GM12873 (cell line): ENCODE data around the gene FGD5.

Experiments used
- TF ChIP-seq, protein P1 (sequence below): IDR thresholded peaks from 2 replicates; pipeline ENCODE4 v1.5.1; 2012; ENCODE audit warnings: low read depth, mild to moderate bottlenecking, moderate library complexity, low read length, control low read depth; ENCODE audit not compliant: insufficient read depth; ENCODE audit errors: missing control alignments

FGD5 gene

DNA sequence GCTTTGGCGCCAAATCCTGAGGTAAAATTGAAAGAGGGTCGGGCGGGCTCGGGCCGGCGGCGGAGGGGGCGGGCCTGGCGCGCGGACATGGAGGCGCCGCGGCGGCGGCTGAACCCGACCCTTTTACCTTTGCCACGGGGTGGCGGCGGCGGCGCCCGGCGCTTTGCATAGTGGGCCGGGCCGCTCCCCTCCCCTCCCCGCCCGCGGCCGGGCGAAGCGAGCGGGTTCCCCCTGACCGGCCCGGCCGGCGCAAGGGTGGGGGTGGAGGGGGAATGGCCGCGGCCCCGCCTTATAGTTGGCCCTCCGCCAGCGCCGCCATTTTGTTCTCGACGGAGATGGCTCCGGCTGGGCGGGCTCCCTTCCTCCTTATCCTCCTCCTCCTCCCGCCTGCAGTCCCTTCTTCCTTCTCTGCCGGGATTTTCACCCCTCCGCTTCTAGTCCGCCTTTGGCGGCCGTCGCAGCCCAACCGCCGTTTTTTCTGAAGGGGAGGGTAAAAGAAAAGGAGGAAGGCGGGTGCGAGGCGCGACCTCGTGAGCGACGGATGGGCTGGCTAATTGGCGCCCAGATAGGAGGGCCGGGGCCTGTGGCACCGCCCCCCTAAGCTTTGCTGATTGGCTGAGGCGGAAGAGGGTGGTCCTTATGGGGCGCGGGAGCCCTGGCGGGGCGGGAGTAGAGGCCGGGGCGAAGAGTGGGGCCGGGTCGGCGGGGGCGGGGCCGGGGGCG lies 129.3 kb downstream of the FGD5 start:
- TF ChIP-seq, protein P1, sequence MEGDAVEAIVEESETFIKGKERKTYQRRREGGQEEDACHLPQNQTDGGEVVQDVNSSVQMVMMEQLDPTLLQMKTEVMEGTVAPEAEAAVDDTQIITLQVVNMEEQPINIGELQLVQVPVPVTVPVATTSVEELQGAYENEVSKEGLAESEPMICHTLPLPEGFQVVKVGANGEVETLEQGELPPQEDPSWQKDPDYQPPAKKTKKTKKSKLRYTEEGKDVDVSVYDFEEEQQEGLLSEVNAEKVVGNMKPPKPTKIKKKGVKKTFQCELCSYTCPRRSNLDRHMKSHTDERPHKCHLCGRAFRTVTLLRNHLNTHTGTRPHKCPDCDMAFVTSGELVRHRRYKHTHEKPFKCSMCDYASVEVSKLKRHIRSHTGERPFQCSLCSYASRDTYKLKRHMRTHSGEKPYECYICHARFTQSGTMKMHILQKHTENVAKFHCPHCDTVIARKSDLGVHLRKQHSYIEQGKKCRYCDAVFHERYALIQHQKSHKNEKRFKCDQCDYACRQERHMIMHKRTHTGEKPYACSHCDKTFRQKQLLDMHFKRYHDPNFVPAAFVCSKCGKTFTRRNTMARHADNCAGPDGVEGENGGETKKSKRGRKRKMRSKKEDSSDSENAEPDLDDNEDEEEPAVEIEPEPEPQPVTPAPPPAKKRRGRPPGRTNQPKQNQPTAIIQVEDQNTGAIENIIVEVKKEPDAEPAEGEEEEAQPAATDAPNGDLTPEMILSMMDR, result no peak

DNA sequence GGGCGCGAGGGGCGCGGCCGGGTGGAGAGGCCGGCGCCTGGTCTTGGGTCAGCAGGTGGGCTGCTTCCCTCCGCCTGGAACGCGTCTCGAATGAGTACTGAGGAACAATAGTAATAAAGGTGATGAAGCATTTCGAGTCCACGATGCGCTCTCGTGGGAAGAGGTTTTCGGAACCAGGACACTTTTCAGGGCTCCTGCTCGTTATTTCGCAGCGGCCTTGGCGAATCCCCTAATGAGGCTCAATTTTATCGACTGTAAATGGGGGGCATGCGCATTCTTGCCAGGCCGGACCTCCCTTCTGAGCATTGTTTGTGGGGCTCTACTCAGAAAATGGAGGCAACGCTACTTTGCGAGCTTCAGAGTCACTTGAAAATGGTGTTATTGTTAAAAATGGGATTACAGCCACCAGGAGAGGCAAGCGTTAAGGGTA lies 129.9 kb downstream of the FGD5 start:
- TF ChIP-seq, protein P1, result no peak

GRCh38 chr3:14949126-14949525 lies 130.4 kb downstream of the FGD5 start:
- TF ChIP-seq, protein P1, result no peak

GRCh38 chr3:14950274-14950673 lies 131.5 kb downstream of the FGD5 start:
- TF ChIP-seq, protein P1, result no peak

GRCh38 chr3:14957153-14957552 lies 138.4 kb downstream of the FGD5 start:
- TF ChIP-seq, protein P1, result no peak

DNA sequence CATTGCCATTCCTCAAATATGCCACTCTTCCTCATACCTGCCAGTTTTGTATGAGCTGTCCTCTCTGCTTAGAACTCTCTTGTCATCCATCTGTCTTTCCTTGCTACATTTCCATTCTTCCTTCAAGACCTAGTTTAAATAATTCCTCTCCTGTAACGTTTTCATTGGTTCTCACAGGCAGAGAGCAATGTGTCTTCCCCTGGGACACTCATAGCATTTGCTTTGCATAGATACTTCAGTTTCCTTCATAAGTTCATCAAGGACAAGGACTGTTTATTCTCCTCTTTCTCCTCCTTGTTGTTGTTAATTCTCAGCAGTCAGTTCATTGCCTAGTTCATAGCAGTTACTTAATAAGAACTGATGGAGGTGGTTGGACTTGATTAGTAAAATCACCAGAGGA lies 139.2 kb downstream of the FGD5 start:
- TF ChIP-seq, protein P1, result no peak

GRCh38 chr3:14959359-14959943 lies 140.7 kb downstream of the FGD5 start:
- TF ChIP-seq, protein P1, result no peak
